Brain pericyte (primary cell): ENCODE results near the gene INMT.

Experiments
- DNase-seq: peaks from one replicate; pipeline ENCODE4 v3.0.0-alpha.2; 2012; ENCODE audit warnings: low read depth, low spot score

The INMT gene

DNA sequence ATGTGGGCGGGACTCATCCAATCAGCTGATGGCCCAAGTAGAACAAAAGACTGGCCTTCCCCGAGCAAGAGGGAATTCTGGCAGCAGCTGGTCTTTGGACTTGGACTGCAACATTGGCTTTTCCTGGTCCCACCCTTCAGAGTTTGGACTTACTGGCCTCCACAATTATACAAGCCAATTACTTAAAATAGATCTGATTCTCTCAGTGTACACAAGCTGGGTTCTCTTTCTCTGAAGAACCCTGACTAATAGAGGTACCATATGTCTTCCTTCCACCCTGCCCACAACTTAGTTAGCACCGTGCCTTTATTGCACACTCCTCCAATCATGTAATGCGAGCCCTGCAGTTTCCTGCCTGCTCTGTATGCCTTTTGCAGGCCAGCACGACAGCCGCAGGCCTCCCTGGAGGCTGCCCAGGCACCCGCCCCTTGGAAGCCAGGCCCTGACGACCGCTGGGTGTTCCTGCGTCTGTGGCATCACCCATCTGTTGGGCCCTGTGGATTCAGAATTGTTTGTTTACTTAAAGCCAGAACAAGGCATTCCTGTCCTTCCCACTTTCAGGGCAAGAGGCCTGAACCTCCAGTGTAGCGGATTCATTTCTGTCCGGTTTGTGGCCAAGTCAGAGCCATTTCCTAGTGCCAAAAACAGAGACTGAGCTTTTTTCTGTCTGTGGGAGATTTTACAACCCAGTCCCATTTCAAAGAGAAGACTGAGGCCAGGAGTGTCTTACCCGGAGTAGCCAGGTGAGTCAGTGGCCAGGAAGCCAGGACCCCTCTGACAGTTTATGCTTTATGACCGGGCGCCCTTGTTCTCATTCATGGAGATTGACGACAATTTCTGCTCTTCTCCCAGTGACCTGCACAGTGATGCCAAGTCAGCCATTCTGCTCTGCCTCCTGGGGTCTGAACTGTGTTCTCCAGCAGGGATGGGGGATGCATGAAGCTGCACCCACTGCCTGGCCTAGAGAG is 968 bp upstream of the INMT start:
- peak; percentile 55 for DNase-seq

DNA sequence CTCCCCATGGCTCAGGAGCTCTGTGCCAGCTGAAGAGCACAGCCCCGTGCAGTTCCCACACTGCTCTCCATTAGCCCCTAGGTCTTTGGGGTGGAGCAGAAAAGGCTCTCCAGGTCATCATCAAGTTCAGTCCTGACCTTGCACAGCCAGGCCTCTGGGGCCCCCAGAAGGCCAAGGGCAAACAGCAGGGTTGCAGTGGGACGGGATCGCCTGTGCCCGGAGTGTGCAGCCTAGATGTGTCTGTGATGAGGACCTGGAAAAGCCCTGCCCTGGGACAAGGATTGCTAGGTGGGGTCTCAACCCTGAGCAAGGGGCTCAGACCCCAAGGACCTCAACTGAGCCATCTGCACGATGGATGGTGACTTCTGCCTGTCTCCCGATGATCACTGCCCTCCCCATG is 549 bp downstream of the INMT start:
- DNase-seq, result no peak

DNA sequence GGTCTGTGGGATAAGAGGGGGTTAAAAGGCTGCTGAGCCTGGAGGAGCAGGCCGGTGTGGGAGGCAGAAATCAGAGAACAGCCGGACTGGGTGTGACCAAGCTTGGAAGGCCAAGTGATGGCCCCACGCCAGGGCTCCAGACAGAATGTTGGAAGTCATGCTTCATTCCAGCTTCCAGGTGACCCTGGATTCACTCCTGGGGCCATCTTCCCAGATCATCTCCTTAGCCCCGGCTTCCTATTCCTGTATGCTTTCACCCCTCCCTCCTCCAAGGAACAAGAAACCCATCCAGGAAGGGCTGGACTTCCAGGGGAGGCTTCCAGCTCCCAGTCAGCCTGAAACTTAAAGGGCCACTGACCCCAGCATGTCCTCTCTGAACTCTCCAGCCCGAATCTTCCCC is 1.0 kb downstream of the INMT start:
- no peak for DNase-seq

DNA sequence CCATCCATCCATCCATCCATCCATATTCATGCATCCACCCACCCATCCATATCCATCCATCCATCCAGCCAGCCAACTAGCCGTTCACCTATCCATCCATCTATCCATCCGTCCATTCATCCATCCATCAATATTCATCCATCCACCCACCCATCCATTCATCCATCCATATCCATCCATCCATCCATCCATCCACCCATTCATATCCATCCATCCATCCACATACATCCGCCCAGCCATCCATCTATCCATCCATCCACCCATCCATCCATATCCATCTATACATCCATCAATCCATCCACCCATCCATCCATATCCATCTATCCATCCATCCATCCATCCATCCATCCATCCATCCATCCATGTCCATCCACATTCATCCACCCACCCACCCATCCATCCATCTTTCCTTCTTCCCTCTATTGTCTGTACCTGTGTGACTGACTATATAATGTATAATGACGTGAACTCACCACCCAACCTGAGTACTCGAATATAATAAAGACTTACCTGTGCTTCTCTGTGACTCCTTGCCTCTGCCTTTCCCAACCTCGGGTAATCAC is 2.5 kb downstream of the INMT start:
- no peak for DNase-seq

DNA sequence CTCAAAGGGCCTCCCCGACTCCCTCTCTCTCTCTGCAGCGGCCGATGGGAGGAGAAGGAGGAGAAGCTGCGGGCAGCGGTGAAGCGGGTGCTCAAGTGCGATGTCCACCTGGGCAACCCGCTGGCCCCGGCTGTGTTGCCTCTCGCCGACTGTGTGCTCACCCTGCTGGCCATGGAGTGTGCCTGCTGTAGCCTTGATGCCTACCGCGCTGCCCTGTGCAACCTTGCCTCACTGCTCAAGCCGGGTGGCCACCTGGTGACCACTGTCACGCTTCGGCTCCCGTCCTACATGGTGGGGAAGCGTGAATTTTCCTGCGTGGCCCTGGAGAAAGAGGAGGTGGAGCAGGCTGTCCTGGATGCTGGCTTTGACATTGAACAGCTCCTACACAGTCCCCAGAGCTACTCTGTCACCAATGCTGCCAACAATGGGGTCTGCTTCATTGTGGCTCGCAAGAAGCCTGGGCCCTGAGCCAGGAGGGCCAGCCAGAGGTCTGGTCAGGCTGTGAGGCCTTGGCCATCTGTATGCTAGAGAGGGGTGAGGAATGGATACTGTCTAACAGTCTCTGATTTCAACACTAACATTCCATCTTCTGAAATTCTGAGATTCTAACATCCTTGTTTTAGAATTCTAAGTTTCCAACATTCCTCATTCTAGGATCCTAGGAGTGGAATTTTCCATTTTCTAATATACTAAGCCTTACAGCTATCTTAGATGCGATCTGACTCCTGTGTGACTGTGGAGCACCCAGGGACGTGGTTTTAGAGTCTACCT is 3.6 kb downstream of the INMT start:
- no peak for DNase-seq

DNA sequence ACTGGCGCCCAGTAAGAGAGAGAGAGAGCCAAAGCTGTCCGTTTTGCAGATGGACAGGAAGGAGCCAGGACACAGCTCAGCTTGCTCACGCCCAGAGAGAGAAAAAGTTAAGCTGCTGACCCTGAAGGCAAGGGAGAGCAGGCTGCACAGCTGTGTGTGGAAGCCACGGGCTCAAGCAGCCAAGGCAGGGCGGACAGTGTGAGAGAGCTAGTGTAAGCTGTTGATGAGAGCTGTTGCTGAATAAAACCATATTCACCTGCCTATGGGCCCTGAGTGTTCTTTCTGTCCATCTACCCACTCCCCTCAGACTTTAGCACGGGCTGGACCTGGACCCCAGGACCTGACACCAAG is 5.4 kb downstream of the INMT start:
- DNase-seq, result no peak

DNA sequence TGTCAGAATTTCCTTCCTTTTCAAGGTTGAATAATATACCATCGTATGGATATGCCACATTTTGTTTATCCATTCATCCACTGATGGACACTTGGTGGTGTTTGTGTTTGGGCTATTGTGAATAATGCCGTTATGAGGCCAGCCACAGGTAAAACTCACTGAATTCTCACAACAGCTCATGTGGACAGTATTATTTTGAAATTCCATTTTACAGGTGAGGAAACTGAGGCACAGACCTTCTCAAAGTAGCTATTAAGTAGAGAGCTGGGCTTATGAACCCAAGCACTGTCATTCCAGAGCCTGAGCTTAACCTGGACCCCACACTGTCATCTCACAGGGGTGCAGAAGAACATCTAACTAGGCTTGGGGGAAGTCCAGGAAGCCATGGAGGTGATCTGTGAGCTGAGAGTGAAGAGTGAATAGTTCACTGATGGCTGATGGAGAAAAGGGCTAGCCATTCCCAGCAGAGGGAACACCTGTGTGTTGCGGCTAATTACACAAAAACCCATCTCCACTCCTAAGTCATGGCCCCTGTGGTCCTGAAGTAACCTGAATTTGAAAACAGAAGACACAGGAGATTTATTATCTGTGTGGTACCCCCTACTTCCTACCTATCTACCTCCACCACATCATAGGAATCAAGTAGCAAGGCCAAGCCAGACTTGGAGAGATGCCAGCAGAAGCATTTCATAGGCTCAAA is 8.7 kb downstream of the INMT start:
- no peak for DNase-seq

DNA sequence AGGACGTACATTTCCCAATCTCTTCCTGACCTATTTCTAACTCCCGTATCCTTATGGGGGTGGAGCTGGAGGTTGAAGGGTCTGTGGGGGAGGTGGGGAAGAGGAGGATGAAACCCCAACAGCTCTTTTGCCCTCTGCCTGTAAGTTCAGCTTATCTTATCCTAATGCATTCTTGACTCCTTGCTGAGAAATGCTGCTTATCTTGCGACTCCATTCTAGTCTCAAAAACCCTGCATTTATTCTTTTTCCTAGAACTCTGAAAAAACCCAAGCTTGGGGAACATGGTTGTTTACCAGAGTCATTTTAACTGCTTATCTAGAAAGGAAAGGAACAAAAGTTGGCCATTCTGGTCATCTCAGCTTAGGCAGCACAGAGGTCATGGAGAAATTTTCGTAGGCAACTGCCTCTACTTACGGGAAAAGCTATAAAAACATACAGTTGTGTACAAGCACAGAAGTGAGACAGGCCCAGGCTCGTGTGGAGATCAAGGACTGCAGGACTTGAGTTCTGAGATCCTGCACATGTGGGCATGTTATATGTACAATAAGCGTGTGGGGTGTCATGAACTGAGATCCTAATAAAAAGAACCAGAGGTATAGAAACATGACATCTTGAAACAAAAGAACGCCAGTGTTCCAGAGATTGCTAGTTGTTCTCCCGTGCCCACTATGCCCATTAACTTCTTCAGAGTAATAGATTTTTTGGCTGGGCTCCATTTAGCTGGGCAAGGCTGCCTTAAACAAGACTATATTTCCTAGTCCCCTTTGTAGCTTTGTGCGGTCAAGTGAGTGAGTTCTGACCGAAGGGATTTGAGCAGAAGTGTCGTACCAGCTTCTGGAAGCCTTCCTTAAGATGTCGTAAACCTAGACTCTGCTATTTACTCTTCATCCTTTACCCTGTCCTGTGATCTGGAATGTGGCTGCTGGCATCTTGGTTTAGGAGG is 9.6 kb downstream of the INMT start:
- DNase-seq, result no peak

DNA sequence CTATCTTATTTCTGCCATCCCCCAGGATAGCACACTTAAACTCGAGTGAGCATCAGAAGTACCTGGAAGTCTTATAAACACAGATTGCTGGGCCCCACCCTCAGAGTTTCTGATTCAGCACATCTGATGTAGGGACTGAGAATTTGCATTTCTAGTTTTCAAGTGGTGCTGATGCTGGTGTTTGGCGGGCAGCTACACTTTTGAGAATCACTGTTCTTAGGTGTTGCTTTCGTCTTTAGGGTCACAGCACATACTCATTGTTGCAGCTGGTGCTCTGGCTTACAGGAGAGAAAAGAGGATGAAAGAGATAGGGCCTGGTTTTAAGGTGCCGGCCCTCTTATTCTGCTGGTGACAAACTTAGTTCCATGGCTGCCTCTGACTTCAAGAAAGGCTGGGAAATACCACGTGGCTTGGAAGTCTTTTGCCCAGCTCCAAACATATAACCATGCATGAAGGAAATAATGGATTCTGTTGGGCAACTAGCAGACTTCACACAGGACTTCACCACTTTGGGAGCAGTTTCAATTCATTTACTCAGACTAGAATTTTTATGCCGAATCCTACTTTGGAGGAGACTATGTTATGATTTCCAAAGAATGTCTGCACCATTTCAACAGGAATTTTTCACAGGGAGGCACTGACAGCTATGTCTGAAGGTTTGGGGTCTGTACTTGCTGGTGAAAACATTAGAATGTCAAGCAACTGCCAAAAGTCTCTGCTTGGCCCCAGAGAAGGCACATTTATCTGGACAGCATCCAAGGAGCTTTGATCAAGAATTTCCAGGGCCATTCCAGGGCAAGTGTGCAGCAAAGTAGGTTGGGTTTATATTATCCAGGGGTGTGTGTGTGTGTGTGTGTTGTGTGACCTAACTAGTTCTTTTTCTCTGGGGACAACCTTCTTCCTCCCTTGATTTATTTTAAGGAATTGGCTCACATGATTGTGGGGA is 12.4 kb downstream of the INMT start:
- DNase-seq, result no peak

DNA sequence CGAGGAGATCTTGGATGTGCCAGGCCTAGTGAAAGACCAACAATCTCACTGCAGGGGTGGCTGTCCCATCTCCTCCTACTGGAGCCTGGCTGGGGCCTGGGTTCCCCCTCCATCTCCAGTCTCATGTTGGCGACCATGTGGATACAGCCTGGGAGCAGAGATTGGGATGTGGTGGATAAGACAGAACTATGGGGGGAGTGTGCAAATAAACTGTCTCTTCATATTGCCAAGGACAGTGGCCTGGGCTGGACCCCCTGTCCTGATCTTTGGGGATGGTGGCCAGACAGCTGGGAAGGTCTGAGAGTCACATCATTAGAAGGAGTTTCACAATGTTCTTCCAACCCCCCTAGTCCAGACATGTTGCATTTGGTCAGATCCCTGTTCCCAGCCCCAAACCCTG is 13.5 kb downstream of the INMT start:
- DNase-seq, result no peak

DNA sequence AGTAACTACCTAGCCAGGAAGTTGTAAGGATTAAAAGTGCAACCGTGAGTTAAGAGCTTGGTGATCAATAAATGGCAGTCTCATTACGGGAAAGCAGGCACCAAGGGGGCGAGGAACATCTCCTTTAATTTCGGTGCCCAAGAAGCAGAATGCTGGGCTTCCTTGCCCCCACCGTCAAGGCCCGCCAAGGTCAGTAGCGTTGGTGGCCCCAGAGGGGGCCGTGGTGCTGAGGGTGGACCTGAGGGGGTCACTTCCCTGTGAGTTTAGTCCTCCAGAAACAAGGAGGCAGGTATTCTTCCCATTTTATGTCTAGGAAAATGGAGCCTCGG is 18.9 kb downstream of the INMT start:
- DNase-seq, result no peak

DNA sequence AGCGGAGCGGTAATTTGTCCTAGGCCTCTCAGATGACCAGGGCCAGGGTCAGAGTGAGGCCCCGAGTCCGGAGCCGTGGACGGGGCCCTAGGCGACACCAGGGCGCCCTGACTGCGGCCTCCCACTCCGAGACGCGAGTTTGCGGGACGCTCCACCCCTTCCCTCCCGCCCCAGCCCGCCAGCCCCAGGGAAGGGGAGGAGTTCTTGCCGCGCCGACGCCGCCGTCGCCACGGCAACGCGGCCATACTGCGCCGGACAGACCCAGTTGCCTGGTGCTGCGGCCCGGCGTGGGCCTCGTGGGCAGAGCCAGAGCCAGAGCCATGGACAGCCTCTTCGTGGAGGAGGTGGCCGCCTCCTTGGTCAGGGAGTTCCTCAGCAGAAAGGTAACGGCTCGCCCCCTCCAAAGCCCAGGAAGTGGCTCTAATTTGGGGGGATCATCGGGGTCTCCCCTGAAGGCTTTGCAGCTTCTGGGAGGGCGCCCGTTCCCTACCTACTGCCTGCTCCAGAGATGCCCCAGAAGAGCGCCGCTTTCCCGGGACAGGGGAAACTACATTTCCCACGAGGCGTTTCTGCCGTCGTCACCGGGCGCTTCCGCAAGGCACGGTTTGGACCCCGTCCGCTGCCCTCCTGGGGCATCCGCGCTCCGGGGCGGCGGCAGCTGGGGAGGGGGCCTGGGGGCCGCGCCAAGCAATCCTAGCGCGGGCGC is 19.4 kb downstream of the INMT start, which contains the start of gene MINDY4:
Gene MINDY4, plus strand, starts transcription at position 244 of the 706 bp plus-strand sequence. Its CDS starts 77 bp downstream, at position 321.
- peak; percentile 36 for DNase-seq

DNA sequence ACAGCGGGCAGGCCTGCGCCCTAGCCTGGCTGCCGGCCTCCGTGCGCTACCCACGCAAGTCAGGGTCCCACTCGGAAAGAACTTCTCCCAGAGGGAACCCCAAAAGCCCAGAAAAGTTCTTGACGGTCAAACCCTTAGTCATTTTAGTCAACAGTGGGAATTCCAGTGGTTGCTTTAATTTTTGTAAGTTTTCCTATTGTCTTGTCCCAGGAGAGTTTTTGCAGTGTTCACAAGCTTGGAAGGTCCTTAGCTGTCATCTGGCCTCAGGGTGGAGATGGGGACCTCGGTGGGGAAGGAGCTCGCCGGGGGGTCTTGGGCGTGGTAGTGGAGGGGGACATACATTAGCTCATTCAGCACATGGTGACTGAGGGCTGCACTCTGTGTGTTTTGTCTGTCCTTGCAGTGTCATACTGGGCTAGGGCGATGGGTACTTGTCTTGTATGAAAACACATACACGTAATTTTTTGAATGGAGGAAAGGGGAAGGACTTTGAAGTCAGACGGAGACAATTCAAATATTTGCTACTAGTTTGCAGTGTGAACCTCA is 20.0 kb downstream of the INMT start:
- no peak for DNase-seq

DNA sequence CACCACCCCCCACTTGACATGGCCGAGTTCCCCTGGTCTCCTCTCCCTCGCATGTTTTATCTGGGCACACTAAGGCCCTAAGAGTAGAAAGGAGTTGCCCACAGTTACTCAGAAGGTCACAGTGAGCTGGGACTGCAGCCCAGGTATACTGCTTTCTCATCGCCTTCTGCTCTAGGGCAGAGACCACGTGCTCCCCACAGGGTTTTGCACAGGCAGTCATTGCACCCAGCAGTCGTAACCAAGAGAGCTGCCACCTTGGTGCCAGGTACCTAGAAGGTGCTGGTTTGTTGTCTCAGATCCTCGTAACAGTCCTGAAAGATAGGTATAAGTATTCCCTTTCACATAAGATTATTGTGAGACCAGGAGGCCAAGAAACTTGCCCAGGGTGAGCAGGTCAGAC is 21.0 kb downstream of the INMT start:
- no peak for DNase-seq

DNA sequence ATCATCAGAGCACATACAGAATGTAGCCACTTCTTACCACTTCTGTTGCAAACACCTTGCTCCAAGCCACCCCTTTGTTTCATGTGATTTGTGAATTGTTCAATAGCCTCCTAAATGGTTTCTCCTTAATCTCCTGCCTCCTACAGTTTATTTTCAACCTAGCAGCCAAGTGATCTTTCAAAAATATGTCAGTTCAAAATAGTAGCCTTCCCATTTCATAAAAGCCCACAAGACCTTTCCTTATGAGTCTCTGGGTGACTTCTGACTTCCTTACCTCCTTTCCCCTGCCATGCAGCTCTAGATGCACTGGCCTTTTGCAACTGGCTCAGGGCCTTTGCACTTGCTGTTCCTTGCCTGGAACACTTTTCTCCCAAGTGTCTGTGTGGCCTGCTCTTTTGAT is 24.1 kb downstream of the INMT start:
- DNase-seq, result no peak

DNA sequence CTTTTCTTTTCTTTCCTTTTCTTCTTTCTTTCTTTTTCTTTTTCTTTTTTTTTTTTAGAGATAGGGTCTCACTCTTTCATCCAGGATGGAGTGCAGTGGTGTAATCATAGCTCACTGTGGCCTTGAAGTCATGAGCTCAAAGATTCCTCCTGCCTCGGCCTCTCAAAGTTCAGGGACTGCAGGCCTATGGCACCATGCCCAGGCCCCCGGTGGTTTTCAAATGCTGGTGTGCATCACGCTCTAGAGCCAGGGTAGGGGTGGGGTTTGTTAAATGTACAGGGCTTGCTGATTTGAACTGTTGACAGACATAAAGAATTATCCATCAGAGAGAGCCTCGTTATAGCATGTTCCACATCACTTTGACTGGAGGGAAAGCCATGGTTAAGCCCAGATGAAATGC is 25.0 kb downstream of the INMT start:
- no peak for DNase-seq

DNA sequence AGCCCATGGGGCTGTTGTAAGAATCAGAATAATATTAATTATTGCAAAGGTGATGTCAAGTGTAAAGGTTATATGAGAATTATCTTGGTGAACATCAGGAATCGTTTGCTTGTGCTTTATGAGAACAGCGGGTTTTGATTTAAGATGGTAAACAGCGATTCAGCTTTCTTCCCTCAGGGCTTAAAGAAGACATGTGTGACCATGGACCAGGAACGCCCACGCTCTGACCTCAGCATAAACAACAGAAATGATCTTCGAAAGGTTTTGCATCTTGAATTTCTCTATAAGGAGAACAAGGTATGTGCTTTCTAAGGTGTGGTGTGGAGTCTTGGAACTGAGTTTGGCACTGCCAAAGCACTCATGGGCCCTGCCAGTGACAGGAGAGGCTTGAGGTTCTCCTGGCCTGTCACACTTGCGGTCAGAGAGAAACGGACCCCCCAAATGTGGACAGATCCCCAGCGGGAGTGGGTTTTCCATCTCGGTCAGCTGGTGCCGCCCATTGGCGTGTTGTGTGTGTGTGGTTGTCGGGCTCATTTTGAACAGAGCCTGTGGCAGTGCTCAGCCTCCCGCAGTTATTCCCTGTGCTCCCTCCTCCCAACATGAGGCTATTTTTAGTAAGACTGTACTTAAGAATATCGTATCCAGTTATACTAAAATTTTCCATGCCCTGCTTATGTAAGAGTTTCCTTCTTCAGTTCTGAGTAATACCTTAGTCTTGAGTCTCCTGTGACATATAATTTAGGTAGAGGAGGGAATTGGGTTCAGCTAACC is 26.5 kb downstream of the INMT start:
- DNase-seq, result no peak

DNA sequence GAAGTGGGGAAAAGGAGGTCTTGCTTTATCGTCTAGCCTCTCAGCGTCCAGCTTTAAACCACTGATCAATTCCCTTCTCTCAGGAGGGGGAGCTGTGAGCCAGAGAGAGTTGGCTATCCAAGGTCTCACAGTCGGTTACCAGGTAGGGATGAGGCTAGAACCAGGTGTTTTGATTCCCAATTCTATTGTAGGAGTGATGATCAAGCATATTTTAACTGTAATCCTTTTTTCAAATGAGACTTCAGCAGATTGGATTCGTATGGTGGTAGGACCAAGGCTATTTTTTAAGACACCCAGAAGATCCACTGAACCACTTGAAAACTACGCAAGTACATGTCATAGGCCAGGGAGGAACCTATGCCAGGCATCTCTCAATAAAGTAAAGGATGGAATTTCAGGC is 27.6 kb downstream of the INMT start:
- DNase-seq, result no peak
